Suprapubic skin (tissue), 4 donors: ENCODE measurements around the gene NEK2. TPM values are rescaled to one million over a fixed set of nuclear protein-coding genes. Genes with fewer than 3 reads are reported as not detected.

Experiments used
- DNase-seq, 2 donors: peaks; one replicate each; pipeline ENCODE4 v3.0.0-alpha.2; 2019; ENCODE audit warnings: low spot score in 2 of 2
- H3K27ac ChIP-seq: fragments of 200-600 bp; sonication (generic); one replicate; pipeline ENCODE4 v1.5.1; 2019
- H3K27me3 ChIP-seq: fragments of 200-600 bp; sonication (generic); one replicate; pipeline ENCODE4 v1.5.1; 2019
- H3K36me3 ChIP-seq: fragments of 200-600 bp; sonication (generic); one replicate; pipeline ENCODE4 v1.5.1; 2019
- H3K4me1 ChIP-seq: fragments of 200-600 bp; sonication (generic); one replicate; pipeline ENCODE4 v1.5.1; 2019
- H3K4me3 ChIP-seq: fragments of 200-600 bp; sonication (generic); one replicate; pipeline ENCODE4 v1.5.1; 2019; ENCODE audit warnings: mild to moderate bottlenecking
- H3K9me3 ChIP-seq: fragments of 200-600 bp; sonication (generic); one replicate; pipeline ENCODE4 v1.5.1; 2019
- CTCF ChIP-seq, 2 donors: fragments of 200-600 bp in 1 of 2; fragments of 450-650 bp in 1 of 2; sonication (generic) in 1 of 2; IDR thresholded peaks; one replicate each; pipeline ENCODE4 v1.5.1; 2016 to 2019; ENCODE audit warnings: antibody characterized with exemption in 2 of 2, mild to moderate bottlenecking in 1 of 2, moderate library complexity in 1 of 2
- EP300 ChIP-seq: sonication (generic); formaldehyde crosslinking; IDR thresholded peaks from one replicate; pipeline ENCODE4 v1.6.1; 2017; ENCODE audit warnings: antibody characterized with exemption
- POLR2A ChIP-seq, 2 donors: fragments of 450-650 bp; IDR thresholded peaks; one replicate each; pipeline ENCODE4 v1.6.1; 2017; ENCODE audit warnings: antibody characterized with exemption in 2 of 2, mild to moderate bottlenecking in 2 of 2, moderate library complexity in 2 of 2
- POLR2AphosphoS5 ChIP-seq, 3 donors: sonication (generic); formaldehyde crosslinking; IDR thresholded peaks; one replicate each; pipeline ENCODE4 v1.6.1; 2017; ENCODE audit warnings: antibody characterized with exemption in 3 of 3
- WGBS: methylation state at CpG from one replicate; pipeline ENCODE4 v1.1.5; 2018; 5-methylcytosine and 5-hydroxymethylcytosine counted together
- total RNA-seq, 4 donors: library from RNA; depleted of rRNA; stranded (reverse); fragments of >200 nt; gene quantifications; one replicate each; pipeline ENCODE4 v1.1.0, GENCODE V29; 2016

NEK2 gene
- total RNA-seq, 4 donors from 2014 or later: 3.2 to 11.8 (median 3.6) TPM; not detected in 1

- Histone ChIP-seq H3K36me3 (no peaks in the 10 kb centered on the region), H3K27ac (no peak overlapping the region), H3K4me1 (peaks cover 14% of the 10 kb centered on the region), H3K4me3 (no peak overlapping the region), H3K9me3 (no peaks in the 10 kb centered on the region), H3K27me3 (no peaks in the 10 kb centered on the region)
- 84% methylated on average over 4 of the region's 4 CpGs for WGBS
- TF ChIP-seq POLR2AphosphoS5 (IDR thresholded peaks at IDR 0.05) (no peak), CTCF (IDR thresholded peaks at IDR 0.05) (no peak), EP300 (no peak), POLR2A (IDR thresholded peaks at IDR 0.05) (no peak)
- DNase-seq: no peak
These were observed 33.5 kb upstream of the NEK2 start for GRCh38 chr1:211708926-211709325.

GRCh38 chr1:211708006-211708405, 32.6 kb upstream of the NEK2 start:
- 94% methylated on average over 6 of the region's 6 CpGs for WGBS
- no peaks in the 10 kb centered on the region for H3K9me3 ChIP-seq
- no peak for DNase-seq
- no peaks in the 10 kb centered on the region for H3K36me3 ChIP-seq
- no peaks in the 10 kb centered on the region for H3K27me3 ChIP-seq
- TF ChIP-seq POLR2AphosphoS5 (IDR thresholded peaks at IDR 0.05) (no peak), CTCF (IDR thresholded peaks at IDR 0.05) (no peak), EP300 (no peak), POLR2A (IDR thresholded peaks at IDR 0.05) (no peak)
- H3K4me3 ChIP-seq: no peak overlapping the region
- H3K4me1 ChIP-seq: peaks cover 14% of the 10 kb centered on the region
- H3K27ac ChIP-seq: no peak overlapping the region

- Histone ChIP-seq H3K4me3 (no peak overlapping the region), H3K27ac (no peak overlapping the region), H3K9me3 (no peaks in the 10 kb centered on the region), H3K27me3 (no peaks in the 10 kb centered on the region), H3K36me3 (no peaks in the 10 kb centered on the region), H3K4me1 (peaks cover 14% of the 10 kb centered on the region)
- no peak for DNase-seq
- TF ChIP-seq CTCF (IDR thresholded peaks at IDR 0.05) (no peak), POLR2A (IDR thresholded peaks at IDR 0.05) (no peak), POLR2AphosphoS5 (IDR thresholded peaks at IDR 0.05) (no peak), EP300 (no peak)
- 45% methylated on average over 6 of the region's 6 CpGs for WGBS
These were observed 30.2 kb upstream of the NEK2 start for GRCh38 chr1:211705467-211706091.

GRCh38 chr1:211704543-211704942, 29.1 kb upstream of the NEK2 start:
- WGBS: 83% methylated on average over 3 of the region's 3 CpGs
- no peaks in the 10 kb centered on the region for H3K9me3 ChIP-seq
- DNase-seq: no peak
- TF ChIP-seq POLR2AphosphoS5 (IDR thresholded peaks at IDR 0.05): no peak
- TF ChIP-seq EP300: no peak
- no peak for TF ChIP-seq CTCF (IDR thresholded peaks at IDR 0.05)
- no peak for TF ChIP-seq POLR2A (IDR thresholded peaks at IDR 0.05)
- no peak overlapping the region for H3K27ac ChIP-seq
- H3K4me3 ChIP-seq: no peak overlapping the region
- no peaks in the 10 kb centered on the region for H3K36me3 ChIP-seq
- peaks cover 14% of the 10 kb centered on the region for H3K4me1 ChIP-seq
- H3K27me3 ChIP-seq: no peaks in the 10 kb centered on the region

- no peak for TF ChIP-seq POLR2AphosphoS5 (IDR thresholded peaks at IDR 0.05)
- TF ChIP-seq POLR2A (IDR thresholded peaks at IDR 0.05): no peak
- DNase-seq: no peak
- Histone ChIP-seq H3K27me3 (no peaks in the 10 kb centered on the region), H3K9me3 (no peaks in the 10 kb centered on the region), H3K4me1 (peaks cover 14% of the 10 kb centered on the region), H3K27ac (no peak overlapping the region), H3K36me3 (no peaks in the 10 kb centered on the region), H3K4me3 (no peak overlapping the region)
- 65% methylated on average over 11 of the region's 11 CpGs for whole genome bisulfite sequencing
These were observed 28.6 kb upstream of the NEK2 start for GRCh38 chr1:211703812-211704537.
